Fibroblast of lung (primary cell): Measurements from ENCODE around the gene DDX54. TPM values are rescaled to one million over a fixed set of nuclear protein-coding genes. Genes with fewer than 3 reads are reported as not detected.
A peak's percentile ranks its signal among the peaks of the same experiment; 100 is the strongest.

Experiments used
- DNase-seq, 2 donors: peaks; one replicate each; pipeline versions ENCODE4 v3.0.0 to v3.0.0-alpha.2; 2010; ENCODE audit warnings: low read depth in 2 of 2
- H2AFZ ChIP-seq: 2 replicates; pipeline ENCODE4 v1.5.1; 2012; ENCODE audit warnings: low read length, control low read depth, inconsistent platforms
- H3K27ac ChIP-seq: 2 replicates; pipeline ENCODE4 v1.5.1; 2011; ENCODE audit warnings: low read length, control low read depth; ENCODE audit not compliant: insufficient read depth
- H3K27me3 ChIP-seq: 2 replicates; pipeline ENCODE4 v1.5.1; 2011; ENCODE audit warnings: mild to moderate bottlenecking, low read length; ENCODE audit not compliant: control insufficient read depth, insufficient read depth
- H3K36me3 ChIP-seq: 2 replicates; pipeline ENCODE4 v1.5.1; 2011; ENCODE audit warnings: low read length; ENCODE audit not compliant: control insufficient read depth, insufficient read depth
- H3K4me1 ChIP-seq: 2 replicates; pipeline ENCODE4 v1.5.1; 2011; ENCODE audit warnings: low read length; ENCODE audit not compliant: control insufficient read depth, insufficient read depth; ENCODE audit errors: extremely low read depth
- H3K4me2 ChIP-seq: 2 replicates; pipeline ENCODE4 v1.5.1; 2011; ENCODE audit warnings: low read length, control low read depth; ENCODE audit not compliant: insufficient read depth; ENCODE audit errors: extremely low read depth
- H3K4me3 ChIP-seq, 4 experiments: fragments of 200-600 bp in 1 of 4; sonication (generic) in 1 of 4; replicated peaks in 1 of 4; 2 replicates each; pipeline ENCODE4 v1.5.1; 2011 to 2016; ENCODE audit warnings: low read length in 4 of 4, low read depth in 3 of 4, mild to moderate bottlenecking in 3 of 4, control low read depth in 2 of 4, inconsistent platforms in 1 of 4, mixed read lengths in 1 of 4; ENCODE audit not compliant: insufficient read depth in 1 of 4; ENCODE audit errors: control extremely low read depth in 1 of 4
- H3K79me2 ChIP-seq: 2 replicates; pipeline ENCODE4 v1.5.1; 2012; ENCODE audit warnings: mild to moderate bottlenecking, low read length, inconsistent platforms; ENCODE audit not compliant: control insufficient read depth, insufficient read depth
- H3K9ac ChIP-seq: 2 replicates; pipeline ENCODE4 v1.5.1; 2011; ENCODE audit warnings: mild to moderate bottlenecking, low read length, control low read depth; ENCODE audit not compliant: insufficient read depth
- H3K9me3 ChIP-seq: 2 replicates; pipeline ENCODE4 v1.5.1; 2012; ENCODE audit warnings: low read depth, low read length; ENCODE audit not compliant: control insufficient read depth, insufficient read depth
- H4K20me1 ChIP-seq: 2 replicates; pipeline ENCODE4 v1.5.1; 2011; ENCODE audit warnings: low read length; ENCODE audit not compliant: control insufficient read depth, insufficient read depth; ENCODE audit errors: extremely low read depth
- CTCF ChIP-seq, 2 donors: IDR thresholded peaks in 1 of 2; conservative IDR thresholded peaks in 1 of 2; 1 replicate in 1 of 2; 2 replicates in 1 of 2; pipeline ENCODE4 v1.5.1; 2011 to 2012; ENCODE audit warnings: low read length in 2 of 2, control low read depth in 1 of 2, inconsistent platforms in 1 of 2, low read depth in 1 of 2, mild to moderate bottlenecking in 1 of 2
- EZH2 ChIP-seq: IDR thresholded peaks from 2 replicates; pipeline ENCODE4 v1.5.1; 2012; ENCODE audit warnings: low read length, control low read depth, mild to moderate bottlenecking; ENCODE audit errors: missing control alignments
- polyA plus RNA-seq, 2 donors: library from polyadenylated mRNA; depleted of rRNA in 1 of 2; stranded (reverse) in 1 of 2; unstranded in 1 of 2; fragments of >200 nt; gene quantifications; 2 replicates each; pipeline ENCODE4 v1.2.1, GENCODE V29; 2011 to 2012; ENCODE audit warnings: missing spikeins in 1 of 2
- total RNA-seq: library from RNA; depleted of rRNA; stranded (reverse); fragments of >200 nt; gene quantifications from 2 replicates; pipeline ENCODE4 v1.2.1, GENCODE V29; 2014

DDX54 gene
- total and polyA plus RNA-seq, 2 donors (not counting 1 experiment from before 2014, with no cell fraction given): 20.5 to 23.6 TPM

GRCh38 chr12:113224955-113225354 lies 39.7 kb upstream of the DDX54 start:
- Histone ChIP-seq H3K4me1 (peaks cover 12% of the 10 kb centered on the region), H4K20me1 (no peaks in the 10 kb centered on the region), H3K4me3 (no peak overlapping the region), H3K79me2 (peaks cover 3% of the 10 kb centered on the region), H3K9ac (no peak overlapping the region), H3K4me2 (no peak overlapping the region), H3K36me3 (peaks cover 2% of the 10 kb centered on the region), H3K27ac (no peak overlapping the region), H3K27me3 (no peaks in the 10 kb centered on the region), H2AFZ (no peak overlapping the region), H3K9me3 (no peaks in the 10 kb centered on the region)
- no peak for DNase-seq
- no peak for TF ChIP-seq EZH2
- TF ChIP-seq CTCF (conservative IDR thresholded peaks at IDR 0.05 in 1 of 2, IDR thresholded peaks at IDR 0.05 in 1 of 2; ENCODE audit: low read depth in 1 of 2, low read length in 2 of 2): no peak

GRCh38 chr12:113222730-113223531 lies 37.7 kb upstream of the DDX54 start:
- peak; percentile 85 to 96 for DNase-seq
- Histone ChIP-seq H3K27me3 (no peaks in the 10 kb centered on the region), H3K79me2 (peaks cover 3% of the 10 kb centered on the region), H3K4me2 (peak overlapping the region; percentile 93), H3K27ac (peak overlapping the region; percentile 68), H4K20me1 (no peaks in the 10 kb centered on the region), H3K9ac (peak overlapping the region; percentile 22), H3K36me3 (peaks cover 2% of the 10 kb centered on the region), H3K4me3 (peak overlapping the region; percentile 29 to 82 (median 73)), H3K9me3 (no peaks in the 10 kb centered on the region), H3K4me1 (peaks cover 12% of the 10 kb centered on the region), H2AFZ (no peak overlapping the region)
- TF ChIP-seq EZH2 (no peak), CTCF (conservative IDR thresholded peaks at IDR 0.05 in 1 of 2, IDR thresholded peaks at IDR 0.05 in 1 of 2; ENCODE audit: low read depth in 1 of 2, low read length in 2 of 2) (no peak)

- Histone ChIP-seq H4K20me1 (no peaks in the 10 kb centered on the region), H3K9me3 (no peaks in the 10 kb centered on the region), H2AFZ (peak overlapping the region; percentile 6), H3K4me2 (peak overlapping the region; percentile 93), H3K4me3 (peak overlapping the region; percentile 56 to 82 (median 73)), H3K27ac (peak overlapping the region; percentile 68), H3K36me3 (peaks cover 2% of the 10 kb centered on the region), H3K9ac (peak overlapping the region; percentile 74), H3K27me3 (no peaks in the 10 kb centered on the region), H3K4me1 (peaks cover 13% of the 10 kb centered on the region), H3K79me2 (peaks cover 3% of the 10 kb centered on the region)
- DNase-seq: no peak
- TF ChIP-seq EZH2: no peak
- TF ChIP-seq CTCF (conservative IDR thresholded peaks at IDR 0.05 in 1 of 2, IDR thresholded peaks at IDR 0.05 in 1 of 2; ENCODE audit: low read depth in 1 of 2, low read length in 2 of 2): no peak
Observed at GRCh38 chr12:113221997-113222729, 36.9 kb upstream of the DDX54 start.
